Gastrocnemius medialis (tissue), 4 donors: ENCODE measurements around the gene RNF213. TPM values are rescaled to one million over a fixed set of nuclear protein-coding genes. Genes with fewer than 3 reads are reported as not detected.

Source experiments
- ATAC-seq, 2 donors: fragments of 150-250 bp; one replicate each; pipeline ENCODE4 v1.9.1; 2016
- DNase-seq, 2 donors: peaks; one replicate each; pipeline ENCODE4 v3.0.0-alpha.2; 2019
- H3K27ac ChIP-seq, 4 donors: fragments of 200-600 bp; sonication (generic); 1 replicate in 1 of 4; 2 replicates in 3 of 4; pipeline ENCODE4 v1.5.1; 2016 to 2018; ENCODE audit warnings: mild to moderate bottlenecking in 2 of 4, moderate library complexity in 1 of 4
- H3K27me3 ChIP-seq, 3 donors: fragments of 200-600 bp; sonication (generic) in 2 of 3; 1 replicate in 1 of 3; 2 replicates in 2 of 3; pipeline versions ENCODE4 v1.5.1 to v1.6.0; 2016 to 2019; ENCODE audit warnings: mild to moderate bottlenecking in 1 of 3, moderate library complexity in 1 of 3
- H3K36me3 ChIP-seq, 2 donors: fragments of 200-600 bp; sonication (generic) in 1 of 2; one replicate each; pipeline ENCODE4 v1.5.1; 2017 to 2018
- H3K4me1 ChIP-seq, 2 donors: fragments of 200-600 bp; sonication (generic) in 1 of 2; one replicate each; pipeline ENCODE4 v1.5.1; 2016 to 2017; ENCODE audit warnings: mild to moderate bottlenecking in 2 of 2
- H3K4me3 ChIP-seq, 4 donors: fragments of 200-600 bp; sonication (generic) in 3 of 4; 1 replicate in 1 of 4; 2 replicates in 3 of 4; pipeline ENCODE4 v1.5.1; 2016 to 2019; ENCODE audit warnings: mild to moderate bottlenecking in 2 of 4
- H3K9me3 ChIP-seq, 3 donors: fragments of 200-600 bp; sonication (generic) in 2 of 3; 1 replicate in 1 of 3; 2 replicates in 2 of 3; pipeline ENCODE4 v1.5.1; 2016 to 2019
- POLR2A ChIP-seq, 2 donors: fragments of 450-650 bp; IDR thresholded peaks; one replicate each; pipeline ENCODE4 v1.6.1; 2017; ENCODE audit warnings: antibody characterized with exemption in 2 of 2, mild to moderate bottlenecking in 2 of 2, moderate library complexity in 2 of 2
- in situ Hi-C, 4 donors: fragments of 200-750 bp; cut with MboI; loops; one replicate each; pipeline versions ENCODE4 v1.15.0 to v1.8.0; 2017; ENCODE audit warnings: low sequenced_read_pairs in 4 of 4
- intact Hi-C: fragments of 100-400 bp; cut with DNase I; formaldehyde crosslinking; loops from one replicate; pipeline ENCODE4 v1.15.1; 2023; ENCODE audit warnings: low total_unique reads
- total RNA-seq, 4 donors: library from RNA; depleted of rRNA; stranded (reverse); fragments of >200 nt; gene quantifications; one replicate each; pipeline versions ENCODE4 v1.1.0 to v1.2.3, GENCODE V29; 2016
- TF ChIP-seq, protein P1 (sequence below), 5 experiments: fragments of 450-650 bp in 3 of 5; fragments of 200-600 bp in 2 of 5; sonication (generic) in 2 of 5; IDR thresholded peaks in 4 of 5; conservative IDR thresholded peaks in 1 of 5; 1 replicate in 4 of 5; 2 replicates in 1 of 5; pipeline ENCODE4 v1.5.1; 2016 to 2019; ENCODE audit warnings: antibody characterized with exemption in 5 of 5, mild to moderate bottlenecking in 3 of 5, moderate library complexity in 3 of 5

The RNF213 gene
- total RNA-seq, 4 donors from 2014 or later: 24.1 to 51.8 (median 28.6) TPM

- ATAC-seq (no peak), DNase-seq (no peak)
- in situ Hi-C loops: no loop called here
- intact Hi-C loops: no loop called here
- H3K4me3 ChIP-seq: no peak overlapping the region
- no peak overlapping the region for H3K27ac ChIP-seq
- H3K9me3 ChIP-seq: no peaks in the 10 kb centered on the region
- H3K4me1 ChIP-seq: no peaks in the 10 kb centered on the region
- TF ChIP-seq, protein P1, sequence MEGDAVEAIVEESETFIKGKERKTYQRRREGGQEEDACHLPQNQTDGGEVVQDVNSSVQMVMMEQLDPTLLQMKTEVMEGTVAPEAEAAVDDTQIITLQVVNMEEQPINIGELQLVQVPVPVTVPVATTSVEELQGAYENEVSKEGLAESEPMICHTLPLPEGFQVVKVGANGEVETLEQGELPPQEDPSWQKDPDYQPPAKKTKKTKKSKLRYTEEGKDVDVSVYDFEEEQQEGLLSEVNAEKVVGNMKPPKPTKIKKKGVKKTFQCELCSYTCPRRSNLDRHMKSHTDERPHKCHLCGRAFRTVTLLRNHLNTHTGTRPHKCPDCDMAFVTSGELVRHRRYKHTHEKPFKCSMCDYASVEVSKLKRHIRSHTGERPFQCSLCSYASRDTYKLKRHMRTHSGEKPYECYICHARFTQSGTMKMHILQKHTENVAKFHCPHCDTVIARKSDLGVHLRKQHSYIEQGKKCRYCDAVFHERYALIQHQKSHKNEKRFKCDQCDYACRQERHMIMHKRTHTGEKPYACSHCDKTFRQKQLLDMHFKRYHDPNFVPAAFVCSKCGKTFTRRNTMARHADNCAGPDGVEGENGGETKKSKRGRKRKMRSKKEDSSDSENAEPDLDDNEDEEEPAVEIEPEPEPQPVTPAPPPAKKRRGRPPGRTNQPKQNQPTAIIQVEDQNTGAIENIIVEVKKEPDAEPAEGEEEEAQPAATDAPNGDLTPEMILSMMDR (IDR thresholded peaks at IDR 0.05 in 4 of 5, conservative IDR thresholded peaks at IDR 0.05 in 1 of 5): no peak
- TF ChIP-seq POLR2A (IDR thresholded peaks at IDR 0.05): no peak
- H3K27me3 ChIP-seq: no peaks in the 10 kb centered on the region
- peaks cover 0 to 86% of the 10 kb centered on the region in 2 donors for H3K36me3 ChIP-seq
Observed at GRCh38 chr17:80358861-80359260, 98.2 kb downstream of the RNF213 start.

DNA sequence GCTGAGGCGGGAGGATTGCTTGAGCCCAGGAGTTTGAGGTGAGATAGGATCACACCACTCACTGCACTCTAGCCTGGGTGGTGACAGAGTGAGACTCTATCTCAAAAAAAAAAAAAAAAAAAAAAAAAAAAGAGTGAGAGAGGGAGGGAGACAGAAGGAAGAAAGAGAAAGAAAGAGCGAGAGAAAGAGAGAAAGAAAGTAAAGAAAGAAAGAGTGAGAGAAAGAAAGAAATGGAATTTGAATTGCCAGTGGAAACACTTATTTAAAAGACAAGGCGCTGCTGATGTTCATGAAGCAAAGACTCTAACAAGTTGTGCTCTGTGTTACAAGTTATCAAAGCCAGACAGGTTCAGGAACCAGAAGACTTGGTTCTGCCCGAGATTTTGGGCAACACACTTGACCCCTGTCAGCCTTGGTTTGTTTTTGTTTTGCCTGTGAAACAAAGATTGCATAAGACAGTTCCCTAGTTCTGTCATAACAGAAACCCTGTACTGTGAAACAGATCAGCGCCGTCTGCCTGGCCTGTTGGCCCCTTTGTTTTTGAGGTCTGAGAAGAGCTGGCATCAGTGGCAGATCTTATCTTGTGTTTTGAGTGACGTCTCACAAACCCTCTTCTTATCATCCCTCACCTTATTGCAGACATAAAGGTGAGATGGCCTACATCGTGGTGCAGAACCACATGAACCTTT is 98.9 kb downstream of the RNF213 start:
- TF ChIP-seq POLR2A (IDR thresholded peaks at IDR 0.05): no peak
- TF ChIP-seq, protein P1 (IDR thresholded peaks at IDR 0.05 in 4 of 5, conservative IDR thresholded peaks at IDR 0.05 in 1 of 5): no peak
- H3K27ac ChIP-seq: no peak overlapping the region
- no peaks in the 10 kb centered on the region for H3K27me3 ChIP-seq
- intact Hi-C loops (loop anchor here (2.0 to 5.0 kb wide), 2 partner anchors 13 to 212 kb away; partner anchors contain the start of gene EIF4A3), in situ Hi-C loops (no loop called here)
- H3K4me3 ChIP-seq: no peak overlapping the region
- no peaks in the 10 kb centered on the region for H3K9me3 ChIP-seq
- peaks cover 0 to 85% of the 10 kb centered on the region in 2 donors for H3K36me3 ChIP-seq
- H3K4me1 ChIP-seq: no peaks in the 10 kb centered on the region
- ATAC-seq (no peak), DNase-seq (no peak)

GRCh38 chr17:80360396-80360795 is 99.7 kb downstream of the RNF213 start:
- TF ChIP-seq, protein P1 (IDR thresholded peaks at IDR 0.05 in 4 of 5, conservative IDR thresholded peaks at IDR 0.05 in 1 of 5): no peak
- no peak for TF ChIP-seq POLR2A (IDR thresholded peaks at IDR 0.05)
- Histone ChIP-seq H3K4me3 (no peak overlapping the region), H3K4me1 (no peaks in the 10 kb centered on the region), H3K36me3 (peaks cover 0 to 86% of the 10 kb centered on the region in 2 donors), H3K27ac (no peak overlapping the region), H3K27me3 (no peaks in the 10 kb centered on the region), H3K9me3 (no peaks in the 10 kb centered on the region)
- ATAC-seq: no peak
- DNase-seq: no peak
- intact Hi-C loops: loop anchor here (2.0 to 5.0 kb wide), 2 partner anchors 14 to 213 kb away; partner anchors contain the start of gene EIF4A3
- in situ Hi-C loops: no loop called here

DNA sequence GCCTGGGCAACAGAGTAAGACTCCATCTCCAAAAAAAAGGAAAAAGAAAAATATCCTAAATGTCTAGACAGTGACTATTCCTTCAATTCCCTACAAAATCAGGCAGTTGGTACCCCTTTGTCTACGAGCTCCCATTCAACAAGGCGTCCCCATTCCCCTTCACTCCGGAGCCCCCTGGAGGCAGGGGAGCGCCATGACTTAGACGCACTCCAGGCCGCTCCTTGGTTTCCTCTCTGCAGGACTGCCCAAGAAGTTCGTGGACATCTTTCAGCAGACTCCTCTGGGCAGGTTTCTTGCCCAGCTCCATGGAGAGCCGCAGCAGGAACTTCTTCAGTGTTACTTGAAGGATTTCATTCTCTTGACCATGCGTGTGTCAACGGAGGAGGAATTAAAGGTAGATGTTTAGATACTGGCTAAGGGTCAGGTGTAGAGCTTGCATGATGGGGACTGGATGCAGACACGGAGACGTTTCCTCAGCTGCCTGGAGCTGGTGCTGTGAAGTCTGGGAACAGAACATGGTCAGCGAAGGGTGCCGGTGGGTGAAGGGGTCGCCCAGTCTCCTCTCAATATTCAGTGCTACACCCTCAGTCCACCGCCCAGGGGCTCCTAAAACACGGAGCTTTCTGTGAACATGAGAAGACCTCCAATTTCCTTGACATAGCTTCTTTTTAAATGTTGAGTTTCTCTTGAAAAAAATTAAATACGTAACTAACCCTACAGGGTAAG is 101.0 kb downstream of the RNF213 start:
- Histone ChIP-seq H3K4me3 (no peak overlapping the region), H3K9me3 (no peaks in the 10 kb centered on the region), H3K27me3 (no peaks in the 10 kb centered on the region), H3K4me1 (no peaks in the 10 kb centered on the region), H3K36me3 (peaks cover 0 to 90% of the 10 kb centered on the region in 2 donors), H3K27ac (no peak overlapping the region)
- in situ Hi-C loops: no loop called here
- intact Hi-C loops: loop anchor here (2.0 to 5.0 kb wide), 2 partner anchors 15 to 214 kb away; partner anchors contain the start of gene EIF4A3
- ATAC-seq: no peak
- DNase-seq: no peak
- TF ChIP-seq, protein P1 (IDR thresholded peaks at IDR 0.05 in 4 of 5, conservative IDR thresholded peaks at IDR 0.05 in 1 of 5): peak in 2 of 5 experiments; percentile 7 to 31
- TF ChIP-seq POLR2A (IDR thresholded peaks at IDR 0.05): no peak
